ENCODE data around the gene SIX4. TPM values are rescaled to one million over a fixed set of nuclear protein-coding genes. Genes with fewer than 3 reads are reported as not detected.

SIX4 gene
- total RNA-seq, 1 experiment from 2014 or later = 17.3 TPM

- H3K9me3 ChIP-seq (ENCODE audit: control insufficient read depth, insufficient read depth, low read depth, low read length) = no peaks in the 10 kb centered on the region
- CTCF ChIA-PET = no interaction called here
These were observed 20.4 kb upstream of the SIX4 start for GRCh38 chr14:60744566-60744965.

DNA sequence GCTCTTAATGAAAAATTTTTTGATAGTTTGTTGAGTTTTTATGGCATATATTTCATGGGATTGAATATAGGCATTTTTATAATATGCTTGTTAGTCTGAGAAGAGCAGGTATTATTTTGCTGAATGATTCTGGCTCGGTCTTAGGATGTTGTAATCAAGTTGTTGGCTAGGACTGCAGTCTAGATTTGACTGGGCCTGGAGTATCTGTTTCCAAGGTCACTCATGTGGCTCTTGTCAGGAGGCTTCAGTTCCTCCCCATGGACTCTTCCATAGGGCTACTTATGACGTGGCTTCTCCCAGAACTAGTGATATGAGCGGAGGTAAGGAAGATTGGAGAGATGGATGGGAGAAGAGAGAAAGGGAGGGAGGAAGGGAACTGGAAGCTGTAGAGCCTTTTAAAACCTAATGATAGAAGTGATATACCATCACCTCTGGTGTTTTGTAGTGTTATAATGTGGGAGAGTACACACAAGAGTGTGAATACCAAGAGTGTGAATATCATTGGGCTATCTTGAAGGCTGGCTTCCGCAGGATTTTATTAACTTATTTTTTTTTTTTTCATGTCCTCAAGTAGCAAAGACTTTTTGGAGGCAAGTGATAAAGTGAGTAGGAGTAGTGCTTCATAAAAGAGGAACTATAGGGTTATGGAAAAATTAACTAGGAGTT lies 14.8 kb upstream of the SIX4 start:
- Histone ChIP-seq H3K27me3 (ENCODE audit: control insufficient read depth, insufficient read depth, low read length) (no peaks in the 10 kb centered on the region), H3K4me1 (ENCODE audit: control insufficient read depth, insufficient read depth, low read length) (no peaks in the 10 kb centered on the region; the same call in 1 of the 2 replicates), H3K4me3 (ENCODE audit: low read depth in 2 of 2, low read length in 2 of 2) (no peak overlapping the region), H3K36me3 (ENCODE audit: control insufficient read depth, insufficient read depth, low read length) (no peaks in the 10 kb centered on the region; the same call in 1 of the 2 replicates), H3K9me3 (ENCODE audit: control insufficient read depth, insufficient read depth, low read depth, low read length) (no peaks in the 10 kb centered on the region), H3K27ac (ENCODE audit: low read length) (no peak overlapping the region)
- in situ Hi-C loops (cut with HindIII; ENCODE audit: low pct_unique_long_range_greater_than_20kb, low sequenced_read_pairs) = no loop called here
- TF ChIP-seq POLR2AphosphoS5 (IDR thresholded peaks at IDR 0.05; ENCODE audit: low read depth, low read length) (no peak), SIN3A (IDR thresholded peaks at IDR 0.05; ENCODE audit: borderline replicate concordance, insufficient read depth, low read depth, low read length) (no peak), CTCF (IDR thresholded peaks at IDR 0.05) (no peak), TCF7L2 (IDR thresholded peaks at IDR 0.05; ENCODE audit: low read depth, low read length) (no peak)
- TF ChIP-seq, protein P1, sequence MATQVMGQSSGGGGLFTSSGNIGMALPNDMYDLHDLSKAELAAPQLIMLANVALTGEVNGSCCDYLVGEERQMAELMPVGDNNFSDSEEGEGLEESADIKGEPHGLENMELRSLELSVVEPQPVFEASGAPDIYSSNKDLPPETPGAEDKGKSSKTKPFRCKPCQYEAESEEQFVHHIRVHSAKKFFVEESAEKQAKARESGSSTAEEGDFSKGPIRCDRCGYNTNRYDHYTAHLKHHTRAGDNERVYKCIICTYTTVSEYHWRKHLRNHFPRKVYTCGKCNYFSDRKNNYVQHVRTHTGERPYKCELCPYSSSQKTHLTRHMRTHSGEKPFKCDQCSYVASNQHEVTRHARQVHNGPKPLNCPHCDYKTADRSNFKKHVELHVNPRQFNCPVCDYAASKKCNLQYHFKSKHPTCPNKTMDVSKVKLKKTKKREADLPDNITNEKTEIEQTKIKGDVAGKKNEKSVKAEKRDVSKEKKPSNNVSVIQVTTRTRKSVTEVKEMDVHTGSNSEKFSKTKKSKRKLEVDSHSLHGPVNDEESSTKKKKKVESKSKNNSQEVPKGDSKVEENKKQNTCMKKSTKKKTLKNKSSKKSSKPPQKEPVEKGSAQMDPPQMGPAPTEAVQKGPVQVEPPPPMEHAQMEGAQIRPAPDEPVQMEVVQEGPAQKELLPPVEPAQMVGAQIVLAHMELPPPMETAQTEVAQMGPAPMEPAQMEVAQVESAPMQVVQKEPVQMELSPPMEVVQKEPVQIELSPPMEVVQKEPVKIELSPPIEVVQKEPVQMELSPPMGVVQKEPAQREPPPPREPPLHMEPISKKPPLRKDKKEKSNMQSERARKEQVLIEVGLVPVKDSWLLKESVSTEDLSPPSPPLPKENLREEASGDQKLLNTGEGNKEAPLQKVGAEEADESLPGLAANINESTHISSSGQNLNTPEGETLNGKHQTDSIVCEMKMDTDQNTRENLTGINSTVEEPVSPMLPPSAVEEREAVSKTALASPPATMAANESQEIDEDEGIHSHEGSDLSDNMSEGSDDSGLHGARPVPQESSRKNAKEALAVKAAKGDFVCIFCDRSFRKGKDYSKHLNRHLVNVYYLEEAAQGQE (IDR thresholded peaks at IDR 0.05; ENCODE audit: insufficient read depth in 1 of 2, low read depth in 2 of 2, low read length in 1 of 2) = no peak
- no TSS peak for BruUV-seq (replicated peaks)
- POLR2A ChIA-PET = no interaction called here
- DNase-seq (ENCODE audit: low read depth, low spot score) (no peak), ATAC-seq (no peak)
- CTCF ChIA-PET = interaction anchor here (0.7 kb wide), 1 partner anchor 9 kb away, joined by 3 read pairs; no protein-coding TSS in a partner anchor
- intact Hi-C loops (cut with micrococcal nuclease; ENCODE audit: unreplicated experiment) = no loop called here

More at GRCh38 chr14:60744566-60744965, 20.4 kb upstream of the SIX4 start:
- no peak overlapping the region for H3K4me3 ChIP-seq (ENCODE audit: low read depth in 2 of 2, low read length in 2 of 2)
- no peaks in the 10 kb centered on the region for H3K4me1 ChIP-seq (ENCODE audit: control insufficient read depth, insufficient read depth, low read length)
- intact Hi-C loops (cut with micrococcal nuclease; ENCODE audit: unreplicated experiment) = no loop called here
- no peaks in the 10 kb centered on the region for H3K27me3 ChIP-seq (ENCODE audit: control insufficient read depth, insufficient read depth, low read length)
- no peak overlapping the region for H3K27ac ChIP-seq (ENCODE audit: low read length)
- TF ChIP-seq CTCF (IDR thresholded peaks at IDR 0.05) = no peak
- in situ Hi-C loops (cut with HindIII; ENCODE audit: low pct_unique_long_range_greater_than_20kb, low sequenced_read_pairs) = no loop called here
- POLR2A ChIA-PET = no interaction called here
- no peaks in the 10 kb centered on the region for H3K36me3 ChIP-seq (ENCODE audit: control insufficient read depth, insufficient read depth, low read length)
- DNase-seq (ENCODE audit: low read depth, low spot score) = no peak
- no TSS peak for BruUV-seq (replicated peaks)
- ATAC-seq = no peak

Measured in Panc1 (cell line).